ENCODE data around the gene FLACC1.

The FLACC1 gene

DNA sequence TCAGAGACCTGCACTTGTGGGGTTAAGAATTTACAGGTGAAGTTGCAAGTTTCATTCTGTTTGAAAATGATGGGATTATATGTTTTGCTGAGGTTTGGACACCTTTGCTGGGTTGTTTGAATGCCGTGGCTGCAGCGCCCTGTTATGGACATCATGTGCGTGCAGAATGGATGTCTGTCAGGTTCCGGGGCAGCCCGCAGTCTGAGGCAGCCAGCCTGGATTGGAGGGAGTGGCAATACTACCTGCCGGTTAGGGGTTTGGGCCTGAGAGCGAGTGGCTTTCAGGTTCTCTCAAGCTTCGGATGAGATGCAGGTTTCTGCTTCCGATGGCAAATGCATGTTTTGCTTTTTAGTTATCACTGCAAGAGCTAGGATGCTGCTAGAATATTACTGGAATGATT, 95.7 kb downstream of the FLACC1 start:
- H3K9me3 Mint-ChIP-seq = no peaks in the 10 kb centered on the region
- no peak for DNase-seq
- H3K27me3 Mint-ChIP-seq = no peaks in the 10 kb centered on the region
- peak overlapping the region; percentile 75 for H3K27ac Mint-ChIP-seq
- H3K4me3 Mint-ChIP-seq = peak overlapping the region; percentile 92 to 100
- peaks cover 8 to 27% of the 10 kb centered on the region in 2 donors for H3K36me3 Mint-ChIP-seq
- peaks cover 55 to 84% of the 10 kb centered on the region in 2 donors for H3K4me1 Mint-ChIP-seq
- no peak for ATAC-seq (replicated peaks)

DNA sequence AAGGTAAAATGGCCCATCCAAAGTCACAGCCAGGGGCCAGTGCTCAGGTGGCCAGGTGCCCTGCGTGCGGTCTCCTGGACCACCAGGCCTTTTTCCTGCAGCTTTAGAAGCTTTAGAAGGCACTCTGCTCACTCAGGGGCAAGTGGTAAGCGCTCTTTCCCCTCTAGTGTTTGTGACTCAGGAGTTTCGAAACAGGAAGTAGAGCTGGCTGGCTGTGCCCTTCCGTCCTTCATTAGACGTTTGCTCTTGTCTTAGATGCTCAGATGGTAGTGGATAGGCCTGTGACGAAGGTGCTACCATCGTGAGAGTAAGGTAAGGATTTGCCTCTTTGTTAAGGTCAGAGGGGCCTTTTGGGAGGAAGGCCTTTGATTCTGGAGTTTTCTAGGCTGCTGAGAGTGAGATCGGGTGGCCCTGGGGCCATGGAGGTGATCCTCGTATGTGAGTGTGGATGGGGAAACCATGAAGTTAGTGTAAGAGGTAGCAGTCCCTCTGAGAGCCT, 96.8 kb downstream of the FLACC1 start, which contains the start of gene CASP8:
Gene CASP8 (plus strand): TSS at position 235 of the 499 bp plus-strand sequence. CDS start 5,951 bp downstream, outside the sequence.
- H3K27ac Mint-ChIP-seq = peak within 1 kb of the TSS; percentile 100
- H3K4me1 Mint-ChIP-seq = peaks cover 46 to 76% of the 10 kb centered on the region in 2 donors
- DNase-seq (peak; percentile 67), ATAC-seq (replicated peaks) (peak; percentile 61 to 66)
- H3K9me3 Mint-ChIP-seq = no peaks in the 10 kb centered on the region
- H3K4me3 Mint-ChIP-seq = peak within 1 kb of the TSS; percentile 93 to 100
- H3K36me3 Mint-ChIP-seq = peaks cover 5 to 18% of the 10 kb centered on the region in 2 donors
- no peaks in the 10 kb centered on the region for H3K27me3 Mint-ChIP-seq

DNA sequence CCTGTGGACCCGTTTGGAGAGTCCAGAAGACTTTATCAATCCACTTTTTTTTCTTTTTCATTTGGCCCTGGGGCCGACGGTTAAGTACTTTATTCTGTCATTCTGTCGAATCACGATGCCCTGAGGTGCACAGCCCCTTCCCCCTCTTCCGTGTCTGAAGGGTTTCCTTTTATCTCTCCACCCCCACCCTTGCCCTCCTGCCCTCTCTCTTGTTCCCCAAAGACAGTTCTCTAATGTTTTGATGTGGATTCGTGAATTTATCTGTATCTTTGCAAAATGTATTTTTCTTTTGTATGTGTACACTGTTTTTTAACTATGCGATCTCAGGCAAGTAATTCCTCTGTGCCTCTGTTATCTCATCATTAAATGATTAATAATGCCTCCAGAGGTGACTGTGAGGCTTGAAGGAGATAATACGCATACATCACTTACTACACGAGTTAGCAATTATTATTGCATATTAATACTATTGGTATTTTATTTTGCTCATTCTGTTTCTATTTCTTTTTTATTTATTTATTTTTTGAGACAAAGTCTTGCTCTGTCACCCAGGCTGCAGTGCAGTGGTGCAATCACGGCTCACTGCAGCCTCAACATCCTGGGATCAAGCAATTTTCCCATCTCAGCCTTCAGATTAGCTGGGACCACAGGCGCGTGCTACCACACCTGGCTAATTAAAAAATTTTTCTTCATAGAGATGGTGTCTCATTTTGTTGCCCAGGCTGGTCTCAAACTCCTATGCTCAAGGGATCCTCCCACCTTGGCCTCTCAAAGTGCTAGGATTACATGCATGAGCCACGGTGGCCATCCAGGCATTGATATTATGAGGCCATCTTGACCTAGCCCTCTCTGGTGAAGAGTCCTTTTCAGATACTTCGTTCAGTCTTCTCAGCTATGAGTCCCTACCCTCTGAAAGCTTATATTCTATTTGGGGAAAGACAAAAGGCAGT, 98.2 kb downstream of the FLACC1 start:
- Mint-ChIP-seq H3K4me1 (peaks cover 47 to 74% of the 10 kb centered on the region in 2 donors), H3K4me3 (peak overlapping the region; percentile 92 to 93), H3K36me3 (peaks cover 5 to 21% of the 10 kb centered on the region in 2 donors), H3K27me3 (no peaks in the 10 kb centered on the region), H3K27ac (peak overlapping the region; percentile 99), H3K9me3 (no peaks in the 10 kb centered on the region)
- DNase-seq = no peak
- peak; percentile 9 to 19 for ATAC-seq (replicated peaks)

DNA sequence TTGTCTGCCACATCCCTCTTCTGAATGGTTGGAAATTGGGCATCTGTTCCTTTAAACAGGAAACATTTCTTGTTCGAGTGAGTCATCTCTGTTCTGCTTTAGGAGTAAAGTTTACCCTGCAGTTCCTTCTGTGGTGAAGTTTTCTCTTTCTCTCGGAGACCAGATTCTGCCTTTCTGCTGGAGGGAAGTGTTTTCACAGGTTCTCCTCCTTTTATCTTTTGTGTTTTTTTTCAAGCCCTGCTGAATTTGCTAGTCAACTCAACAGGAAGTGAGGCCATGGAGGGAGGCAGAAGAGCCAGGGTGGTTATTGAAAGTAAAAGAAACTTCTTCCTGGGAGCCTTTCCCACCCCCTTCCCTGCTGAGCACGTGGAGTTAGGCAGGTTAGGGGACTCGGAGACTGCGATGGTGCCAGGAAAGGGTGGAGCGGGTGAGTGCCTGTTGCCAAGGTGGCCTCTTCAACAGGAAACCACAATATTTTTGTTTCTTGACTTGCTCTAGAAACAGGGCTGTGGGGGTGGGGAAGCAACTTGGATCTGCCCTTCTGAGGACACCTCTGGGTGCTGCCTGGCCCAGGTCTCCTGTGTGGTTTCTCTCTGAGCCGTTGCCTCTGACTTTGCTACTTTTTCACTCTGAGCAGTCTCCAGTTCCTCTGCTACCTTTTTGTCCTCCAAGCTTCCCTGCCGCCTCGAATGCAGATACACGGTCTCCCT, 99.0 kb downstream of the FLACC1 start:
- H3K27me3 Mint-ChIP-seq = no peaks in the 10 kb centered on the region
- H3K4me1 Mint-ChIP-seq = peaks cover 48 to 71% of the 10 kb centered on the region in 2 donors
- H3K36me3 Mint-ChIP-seq = peaks cover 5 to 24% of the 10 kb centered on the region in 2 donors
- H3K4me3 Mint-ChIP-seq = peak overlapping the region; percentile 92 to 93
- peak overlapping the region; percentile 99 for H3K27ac Mint-ChIP-seq
- ATAC-seq (replicated peaks) = peak; percentile 68 to 75
- H3K9me3 Mint-ChIP-seq = no peaks in the 10 kb centered on the region
- DNase-seq = peak; percentile 83

DNA sequence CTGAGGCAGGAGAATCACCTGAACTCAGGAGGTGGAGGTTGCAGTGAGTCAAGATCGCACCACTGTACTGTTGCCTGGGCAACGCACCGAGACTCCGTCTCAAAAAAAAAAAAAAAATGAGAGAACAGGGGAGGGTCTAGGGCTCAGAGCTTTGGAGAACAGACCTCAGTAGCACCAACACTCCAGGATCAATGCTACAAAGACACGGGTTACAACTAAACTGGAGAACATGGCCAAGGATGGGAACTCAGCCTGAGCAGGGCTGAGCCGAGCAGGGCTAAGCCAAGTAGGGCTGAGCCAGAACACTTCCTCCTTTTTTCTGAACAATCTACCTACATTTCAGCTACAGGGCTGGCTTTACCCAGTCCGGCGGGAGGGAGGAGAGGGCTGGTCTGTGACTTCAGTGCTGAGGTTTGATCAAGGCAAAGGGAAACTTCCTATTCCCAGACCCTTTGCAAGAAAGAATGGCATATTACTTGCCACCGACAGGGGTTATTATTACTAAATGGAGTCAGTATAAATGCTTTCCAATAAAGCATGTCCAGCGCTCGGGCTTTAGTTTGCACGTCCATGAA, 99.7 kb downstream of the FLACC1 start:
- Mint-ChIP-seq H3K27me3 (no peaks in the 10 kb centered on the region), H3K4me3 (peak overlapping the region; percentile 92 to 93), H3K36me3 (peaks cover 5 to 25% of the 10 kb centered on the region in 2 donors), H3K27ac (peak overlapping the region; percentile 99), H3K9me3 (no peaks in the 10 kb centered on the region), H3K4me1 (peaks cover 51 to 71% of the 10 kb centered on the region in 2 donors)
- ATAC-seq (replicated peaks) (peak; percentile 66 to 71), DNase-seq (peak; percentile 70)

DNA sequence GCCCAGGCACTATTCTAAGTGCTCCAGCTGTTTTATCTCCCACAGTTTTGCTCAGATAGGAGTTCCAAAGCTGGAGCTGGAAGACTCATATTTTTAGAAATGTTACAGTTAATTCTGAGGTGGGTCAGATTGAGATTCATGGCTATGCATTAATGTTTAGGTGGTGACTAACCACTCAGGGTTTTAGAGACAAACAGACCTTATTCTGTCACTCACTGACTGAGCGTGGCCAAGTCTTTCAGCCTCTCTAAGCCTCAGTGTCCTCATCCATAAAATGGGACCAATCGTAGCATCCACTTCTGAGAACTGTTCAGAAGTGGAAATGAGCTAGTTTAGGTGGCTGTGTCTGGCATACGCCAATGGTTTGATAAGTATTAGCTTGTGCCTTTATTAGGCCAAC, 101.1 kb downstream of the FLACC1 start:
- Mint-ChIP-seq H3K27ac (no peak overlapping the region), H3K36me3 (peaks cover 7 to 28% of the 10 kb centered on the region in 2 donors), H3K9me3 (no peaks in the 10 kb centered on the region), H3K4me1 (peaks cover 51 to 73% of the 10 kb centered on the region in 2 donors), H3K27me3 (no peaks in the 10 kb centered on the region), H3K4me3 (no peak overlapping the region)
- DNase-seq (no peak), ATAC-seq (replicated peaks) (no peak)

DNA sequence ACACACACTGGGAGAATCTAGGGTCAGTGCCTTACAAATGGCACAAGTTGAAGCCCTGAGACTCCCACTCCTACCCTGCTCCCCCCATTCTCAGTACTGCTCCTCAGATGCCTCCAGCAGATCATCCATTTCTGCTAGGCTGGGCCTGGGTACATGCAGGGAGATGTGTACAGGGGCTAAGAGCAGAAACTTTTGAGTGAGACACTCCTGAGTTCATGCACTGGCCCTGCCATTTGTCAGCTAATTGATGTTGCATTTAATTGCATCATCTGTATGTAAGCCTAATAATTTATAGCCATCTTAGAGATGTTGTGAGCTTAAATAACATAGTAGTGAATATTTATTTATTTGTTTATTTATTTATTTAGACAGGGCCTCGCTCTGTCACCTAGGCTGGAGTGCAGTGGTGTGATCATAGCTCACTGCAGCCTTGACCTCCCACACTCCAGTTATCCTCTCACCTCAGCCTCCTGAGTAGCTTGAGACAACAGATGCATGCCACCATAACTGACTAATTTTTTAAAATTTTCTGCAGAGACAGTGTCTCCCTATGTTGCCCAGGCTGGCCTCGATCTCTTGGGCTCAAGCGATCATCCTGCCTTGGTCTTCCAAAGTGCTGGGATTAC, 101.6 kb downstream of the FLACC1 start:
- H3K9me3 Mint-ChIP-seq = no peaks in the 10 kb centered on the region
- no peak for ATAC-seq (replicated peaks)
- H3K27ac Mint-ChIP-seq = peak overlapping the region; percentile 25
- DNase-seq = no peak
- H3K4me3 Mint-ChIP-seq = no peak overlapping the region
- H3K27me3 Mint-ChIP-seq = no peaks in the 10 kb centered on the region
- H3K4me1 Mint-ChIP-seq = peaks cover 53 to 73% of the 10 kb centered on the region in 2 donors
- peaks cover 13 to 31% of the 10 kb centered on the region in 2 donors for H3K36me3 Mint-ChIP-seq

DNA sequence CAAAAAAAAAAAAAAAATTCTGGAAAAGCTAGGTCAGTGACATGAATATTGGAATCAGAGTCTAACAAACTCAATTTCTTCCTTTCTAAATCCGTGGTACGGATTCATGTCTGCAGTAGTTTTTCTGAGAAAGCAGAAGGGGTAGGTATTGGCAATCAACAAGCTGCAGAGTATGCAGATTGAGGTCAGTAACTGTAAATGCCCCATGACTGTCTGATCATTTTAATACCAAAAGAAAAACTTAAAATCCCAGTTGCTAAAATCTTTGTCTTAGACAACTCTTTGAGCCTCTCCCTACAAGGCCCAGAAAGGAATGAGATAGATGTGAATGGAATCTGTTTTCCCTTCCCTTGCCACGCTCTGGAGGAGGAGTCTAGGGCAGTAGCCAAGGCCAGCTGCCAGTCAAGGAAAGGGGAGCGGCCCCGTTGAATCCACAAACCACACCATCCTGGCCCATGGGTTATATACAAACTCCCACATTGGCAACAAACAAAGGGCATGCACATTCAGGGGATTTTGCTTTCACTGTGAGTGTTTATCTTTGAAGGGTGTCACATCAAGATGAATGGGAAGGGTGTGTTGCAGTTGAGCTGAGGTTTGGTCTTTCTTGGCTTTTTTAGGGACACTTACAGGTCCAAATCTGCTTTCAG, 102.9 kb downstream of the FLACC1 start:
- no peak for ATAC-seq (replicated peaks)
- Mint-ChIP-seq H3K4me1 (peaks cover 51 to 80% of the 10 kb centered on the region in 2 donors), H3K36me3 (peaks cover 16 to 38% of the 10 kb centered on the region in 2 donors), H3K27ac (peak overlapping the region; percentile 77), H3K27me3 (no peaks in the 10 kb centered on the region), H3K9me3 (peaks cover 0 to 1% of the 10 kb centered on the region in 2 donors), H3K4me3 (no peak overlapping the region)
- no peak for DNase-seq

DNA sequence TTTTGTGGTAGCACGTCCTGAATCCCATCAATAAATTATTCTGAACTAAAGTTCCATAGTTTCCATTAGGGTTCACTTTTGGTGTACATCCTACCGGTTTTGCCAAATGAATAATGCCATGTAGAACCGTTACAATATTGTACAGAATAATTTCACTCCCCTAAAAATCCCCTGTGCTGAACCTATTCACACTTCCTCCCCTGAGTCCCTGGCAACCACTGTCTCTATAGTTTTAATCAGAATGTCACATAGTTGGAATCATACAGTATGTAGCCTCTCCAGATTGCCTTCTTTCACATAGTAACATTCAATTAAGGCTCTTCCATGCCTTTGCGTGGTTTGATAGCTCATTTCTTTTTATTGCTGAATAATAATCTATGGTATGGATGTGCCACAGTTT, 106.4 kb downstream of the FLACC1 start:
- Mint-ChIP-seq H3K4me3 (no peak overlapping the region), H3K27me3 (no peaks in the 10 kb centered on the region)

DNA sequence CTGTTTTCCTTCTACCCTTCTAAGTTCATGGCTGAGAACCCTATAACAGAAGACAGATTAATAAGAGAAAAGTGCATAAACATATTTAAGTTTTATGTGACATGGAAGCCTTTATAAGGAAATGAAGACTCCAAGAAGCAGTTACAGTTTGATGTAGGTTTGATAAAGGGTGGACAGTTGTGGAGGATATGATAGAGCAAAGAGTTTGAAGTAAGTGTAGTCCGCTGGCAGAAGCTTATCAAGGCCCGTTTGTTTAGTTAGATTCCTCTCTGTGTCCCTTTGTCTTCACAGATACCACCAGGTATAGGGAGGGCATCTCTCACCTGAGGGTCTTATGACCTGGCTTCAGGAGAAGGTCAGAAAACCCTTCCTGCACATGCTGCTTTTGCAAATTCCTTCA, 107.3 kb downstream of the FLACC1 start:
- DNase-seq (no peak), ATAC-seq (replicated peaks) (no peak)
- H3K9me3 Mint-ChIP-seq = peaks cover 0 to 1% of the 10 kb centered on the region in 2 donors
- H3K4me1 Mint-ChIP-seq = peaks cover 43 to 84% of the 10 kb centered on the region in 2 donors
- peaks cover 23 to 66% of the 10 kb centered on the region in 2 donors for H3K36me3 Mint-ChIP-seq
- no peaks in the 10 kb centered on the region for H3K27me3 Mint-ChIP-seq
- peak overlapping the region; percentile 38 for H3K27ac Mint-ChIP-seq
- no peak overlapping the region for H3K4me3 Mint-ChIP-seq

More for the DNA sequence above, 106.4 kb downstream of the FLACC1 start:
- Mint-ChIP-seq H3K36me3 (peaks cover 18 to 59% of the 10 kb centered on the region in 2 donors), H3K9me3 (peaks cover 0 to 1% of the 10 kb centered on the region in 2 donors), H3K4me1 (peaks cover 40 to 80% of the 10 kb centered on the region in 2 donors), H3K27ac (peak overlapping the region; percentile 16)
- peak; percentile 48 to 52 for ATAC-seq (replicated peaks)
- no peak for DNase-seq

DNA sequence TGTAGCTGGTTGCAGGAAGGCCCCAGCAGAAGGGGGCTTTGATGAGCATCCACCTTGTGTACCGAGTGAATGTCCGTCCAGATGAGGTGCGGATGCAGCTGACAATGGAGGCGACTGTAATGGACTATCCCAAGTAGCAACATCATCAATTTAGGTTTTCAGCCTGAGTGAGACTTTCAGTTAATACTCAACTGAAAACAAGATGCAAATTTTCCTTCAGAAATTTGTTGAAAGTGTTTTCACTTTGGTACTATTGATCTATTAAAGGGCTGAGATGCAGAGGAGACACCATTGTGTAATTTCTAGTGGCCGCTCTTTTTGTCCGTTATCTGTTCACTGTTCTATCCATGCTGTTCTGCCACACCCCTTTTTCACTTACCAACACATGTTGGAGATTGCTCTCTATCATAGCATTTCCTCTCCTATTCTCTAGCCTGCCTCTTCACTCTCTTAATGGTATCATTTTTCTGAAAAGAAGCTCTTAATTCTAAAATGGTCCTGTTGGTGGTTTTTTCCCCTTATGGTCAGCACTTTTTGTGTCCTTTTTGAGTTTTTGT, 108.8 kb downstream of the FLACC1 start:
- Mint-ChIP-seq H3K27ac (no peak overlapping the region), H3K4me1 (peaks cover 47 to 86% of the 10 kb centered on the region in 2 donors), H3K36me3 (peaks cover 28 to 70% of the 10 kb centered on the region in 2 donors), H3K27me3 (no peaks in the 10 kb centered on the region), H3K9me3 (peaks cover 0 to 1% of the 10 kb centered on the region in 2 donors), H3K4me3 (no peak overlapping the region)
- ATAC-seq (replicated peaks) (no peak), DNase-seq (no peak)

DNA sequence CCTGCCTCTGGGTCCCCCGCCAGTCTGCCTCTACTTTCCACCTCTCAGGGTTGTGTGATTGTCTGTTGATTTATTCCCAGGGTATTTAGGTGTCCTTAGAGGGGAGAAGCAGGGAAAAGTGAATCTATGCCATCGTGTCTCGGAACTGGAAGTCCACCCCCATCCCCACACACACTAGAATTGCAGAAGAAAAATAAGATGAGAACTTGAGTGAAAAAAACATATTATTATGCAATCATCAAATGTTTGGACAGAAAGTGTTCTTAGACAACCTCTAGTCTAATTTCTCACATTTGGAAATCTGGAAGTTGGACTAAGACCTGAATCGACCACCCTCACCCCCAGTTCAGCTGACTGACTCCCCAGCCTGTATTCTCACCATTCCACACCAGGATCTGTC, 110.9 kb downstream of the FLACC1 start:
- DNase-seq = no peak
- Mint-ChIP-seq H3K4me1 (peaks cover 34 to 84% of the 10 kb centered on the region in 2 donors), H3K36me3 (peaks cover 30 to 68% of the 10 kb centered on the region in 2 donors), H3K27ac (no peak overlapping the region), H3K4me3 (no peak overlapping the region), H3K27me3 (no peaks in the 10 kb centered on the region), H3K9me3 (peaks cover 0 to 1% of the 10 kb centered on the region in 2 donors)
- ATAC-seq (replicated peaks) = no peak

DNA sequence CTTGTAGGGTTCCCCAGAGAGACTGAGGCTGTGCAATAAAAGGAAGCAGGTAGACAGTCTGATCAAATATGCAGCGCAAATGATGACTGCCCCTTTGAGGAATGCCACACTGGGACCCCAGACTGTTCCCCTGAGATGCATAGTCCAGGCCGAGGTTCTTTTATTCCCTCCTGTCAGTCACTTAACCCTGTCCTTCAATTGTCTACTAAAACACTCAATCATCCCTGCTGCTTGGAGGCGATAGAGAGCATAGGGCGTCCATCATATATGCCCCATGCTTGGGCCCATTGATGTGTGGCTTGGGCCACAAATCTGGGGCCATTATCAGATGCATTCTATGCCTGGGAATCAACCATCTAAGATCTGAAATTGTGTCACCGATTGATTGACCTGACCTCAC, 112.3 kb downstream of the FLACC1 start:
- no peaks in the 10 kb centered on the region for H3K27me3 Mint-ChIP-seq
- peaks cover 33 to 71% of the 10 kb centered on the region in 2 donors for H3K36me3 Mint-ChIP-seq
- H3K27ac Mint-ChIP-seq = peak overlapping the region; percentile 79
- peaks cover 0 to 2% of the 10 kb centered on the region in 2 donors for H3K9me3 Mint-ChIP-seq
- no peak overlapping the region for H3K4me3 Mint-ChIP-seq
- H3K4me1 Mint-ChIP-seq = peaks cover 36 to 84% of the 10 kb centered on the region in 2 donors
- ATAC-seq (replicated peaks) (no peak), DNase-seq (no peak)
